NK-92 (cell line): ENCODE data around the gene PCIF1.
"Not testable (repeated sequence)": the region's sequence is repeated elsewhere in the genome, so short reads cannot be mapped to it uniquely, and the experiment has no call there.

Source experiments
- DNase-seq: peaks from one replicate; lab custom pipeline; 2025; ENCODE audit not compliant: unreplicated experiment; lab: John Stamatoyannopoulos, UW

Gene PCIF1

DNA sequence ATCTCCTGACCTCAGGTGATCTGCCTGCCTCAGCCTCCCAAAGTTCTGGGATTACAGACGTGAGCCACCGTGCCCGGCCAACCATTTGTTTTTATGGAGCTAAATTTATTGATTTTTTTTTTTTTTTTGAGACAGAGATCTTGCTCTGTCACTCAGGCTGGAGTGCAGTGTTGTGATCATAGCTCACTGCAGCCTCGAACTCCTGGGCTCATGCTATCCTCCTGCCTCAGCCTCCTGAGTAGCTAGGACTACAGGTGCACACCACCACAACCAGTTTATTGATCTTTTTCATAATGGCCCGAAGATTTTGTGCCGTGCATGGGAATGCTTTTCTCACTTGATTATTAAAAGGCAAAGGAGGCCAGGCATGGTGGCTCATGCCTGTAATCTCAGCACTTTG, 54.3 kb downstream of the PCIF1 start:
- DNase-seq, result not testable (repeated sequence)

DNA sequence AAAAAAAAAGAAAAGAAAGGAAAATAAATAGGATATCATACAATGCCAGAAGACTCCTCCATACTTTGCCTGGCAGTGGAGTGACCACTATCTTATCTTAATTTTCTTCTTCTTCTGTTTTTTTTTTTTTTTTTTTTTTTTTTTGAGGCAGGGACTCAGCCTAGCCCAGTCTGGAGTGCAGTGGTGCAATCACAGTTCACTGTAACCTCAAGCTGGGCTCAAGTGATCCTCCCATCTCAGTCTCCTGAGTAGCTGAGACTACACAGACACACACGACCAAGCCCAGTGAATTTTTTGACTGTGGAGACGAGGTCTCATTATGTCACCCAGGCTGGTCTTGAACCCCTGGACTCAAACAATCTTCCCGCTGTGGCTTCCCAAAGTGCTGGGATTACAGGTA, 57.1 kb downstream of the PCIF1 start:
- DNase-seq, result no peak

DNA sequence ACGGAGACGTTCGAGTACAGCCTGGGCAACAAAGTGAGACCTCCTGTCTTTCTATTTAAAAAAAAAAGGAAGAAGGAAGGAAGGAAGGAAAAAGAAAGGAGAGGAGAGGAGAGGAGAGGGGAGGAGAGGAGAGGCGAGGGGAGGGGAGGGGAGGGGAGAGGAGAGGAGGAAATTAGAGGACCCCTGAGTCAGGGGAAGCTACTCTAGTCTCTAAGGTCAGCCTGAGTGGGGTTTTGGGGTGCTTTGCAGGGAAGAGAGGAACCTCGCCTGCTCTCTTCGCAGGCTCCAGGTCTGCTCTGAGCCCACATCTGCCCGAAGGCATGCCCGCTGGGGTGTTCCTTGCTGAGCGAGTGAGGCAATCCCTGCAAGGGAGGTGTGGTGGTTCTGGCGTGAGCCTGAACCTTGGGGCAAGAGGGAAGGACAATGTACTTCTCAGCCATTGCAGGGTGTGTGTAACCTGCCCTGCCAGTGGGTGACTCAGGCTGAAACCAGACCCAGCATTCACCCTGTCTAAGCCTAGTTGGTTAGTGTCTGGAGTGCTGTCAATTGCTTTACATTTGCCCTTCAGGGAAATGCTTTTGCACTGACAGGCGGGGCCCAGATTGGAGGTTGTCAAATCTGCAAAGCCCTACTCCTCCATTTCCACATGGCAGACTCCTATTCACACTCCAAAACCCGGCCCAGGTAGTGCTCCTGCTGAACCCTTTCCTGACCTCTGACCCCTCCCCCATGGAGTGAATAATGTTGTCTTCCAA, 58.9 kb downstream of the PCIF1 start:
- DNase-seq, result no peak

DNA sequence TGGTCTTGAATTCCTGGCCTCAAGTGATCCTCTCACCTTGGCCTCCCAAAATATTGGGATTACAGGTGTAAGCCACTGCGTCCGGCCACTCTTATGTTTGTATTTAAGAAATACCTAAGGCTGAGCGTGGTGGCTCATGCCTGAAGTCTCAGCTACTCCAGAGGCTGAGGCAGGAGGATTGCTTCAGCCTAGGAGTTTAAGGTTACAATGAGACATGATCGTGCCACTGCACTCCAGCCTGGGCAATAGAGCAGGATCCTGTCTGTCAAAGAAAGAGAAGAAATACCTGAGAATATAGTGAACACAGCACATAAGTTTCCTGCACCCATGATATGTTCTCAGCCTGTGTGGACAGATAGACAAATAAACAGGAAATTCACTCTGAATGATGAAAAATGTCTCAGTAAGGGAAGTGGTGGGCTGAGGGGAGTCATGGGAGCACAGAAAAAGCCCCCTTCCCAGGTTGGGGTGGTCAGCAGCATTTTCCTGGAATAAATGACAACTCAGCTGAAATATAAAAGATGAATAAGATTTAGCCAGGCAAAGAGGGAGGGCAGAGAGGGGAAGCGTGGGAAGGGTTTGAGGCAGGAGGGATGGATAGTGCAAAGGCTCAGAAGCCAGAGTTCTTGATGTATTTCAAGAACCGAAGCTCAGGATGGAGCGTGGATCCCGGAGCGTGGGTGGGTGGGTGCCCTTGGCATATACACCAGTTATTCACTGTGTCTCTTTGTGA, 60.4 kb downstream of the PCIF1 start:
- DNase-seq, result no peak

DNA sequence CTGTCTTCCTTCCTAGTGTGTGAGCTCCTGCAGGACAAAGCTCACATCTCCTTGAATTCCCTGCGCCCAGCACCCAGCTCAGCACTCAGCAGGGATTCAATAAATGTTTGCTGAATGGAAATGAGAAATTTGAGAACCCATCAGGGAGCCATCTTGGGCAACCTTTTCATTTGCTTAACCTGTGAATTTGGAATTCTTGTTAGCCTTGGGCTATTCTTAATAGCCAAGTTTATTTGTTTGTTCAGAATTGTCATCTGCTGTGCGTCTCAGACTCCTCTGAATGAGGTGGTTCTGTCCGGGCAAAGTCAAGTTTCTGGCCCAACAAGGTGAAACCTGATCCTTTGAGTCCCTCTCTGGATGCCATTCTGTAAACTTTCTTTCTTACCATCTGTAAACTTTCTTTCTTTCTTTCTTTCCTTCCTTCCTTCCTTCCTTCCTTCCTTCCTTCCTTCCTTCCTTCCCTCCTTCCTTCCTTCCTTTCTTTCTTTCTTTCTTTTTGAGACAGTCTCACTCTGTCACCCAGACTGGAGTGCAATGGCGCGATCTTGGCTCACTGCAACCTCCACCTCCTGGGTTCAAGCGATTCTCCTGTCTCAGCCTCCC, 61.1 kb downstream of the PCIF1 start:
- DNase-seq, result not testable (repeated sequence)

DNA sequence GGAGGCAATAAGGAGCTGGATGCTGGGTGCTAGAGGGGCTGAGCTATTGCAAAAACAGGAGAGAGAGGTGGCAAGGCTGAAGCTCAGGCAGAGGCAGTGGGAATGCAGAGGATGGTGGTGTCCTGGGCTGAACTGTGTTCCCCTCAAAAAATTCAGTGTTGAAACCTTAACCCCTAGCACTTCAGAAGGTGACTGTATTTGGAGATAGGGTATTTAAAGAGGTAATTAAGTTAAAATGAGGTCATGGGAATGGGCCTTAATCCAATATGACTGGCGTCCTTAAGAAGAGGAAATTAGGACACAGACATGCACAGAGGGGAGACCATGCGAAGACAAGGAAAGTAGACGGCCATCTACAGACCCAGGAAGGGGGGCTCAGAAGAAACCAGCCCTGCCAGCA, 62.7 kb downstream of the PCIF1 start:
- no peak for DNase-seq
